ENCODE results near the gene CCDC78. TPM values are rescaled to one million over a fixed set of nuclear protein-coding genes. Genes with fewer than 3 reads are reported as not detected.
"Not testable (repeated sequence)": the region's sequence is repeated elsewhere in the genome, so short reads cannot be mapped to it uniquely, and the experiment has no call there.

CCDC78 gene
- total and polyA plus RNA-seq, 5 experiments from 2014 or later, result 1.1 to 15.1 (median 6.7) TPM; not detected in 1

GRCh38 chr16:754656-755055, 28.4 kb upstream of the CCDC78 start:
- ATAC-seq, result peak in 1 of 2 donors; percentile 86
- Mint-ChIP-seq H3K4me1 (peaks cover 0 to 11% (median 4%) of the 10 kb centered on the region in 4 donors), H3K27ac (no peak overlapping the region), H3K9me3 (peaks cover 0 to 2% (median 0%) of the 10 kb centered on the region in 9 donors), H3K36me3 (no peaks in the 10 kb centered on the region), H3K4me3 (no peak overlapping the region), H3K27me3 (peaks cover 0 to 8% (median 2%) of the 10 kb centered on the region in 5 donors)
- no peak for DNase-seq
- POLR2A ChIA-PET, result interaction anchor here (0.7 to 0.8 kb wide), 2 partner anchors 30 to 104 kb away, joined by 3 to 5 read pairs; no protein-coding TSS in a partner anchor

GRCh38 chr16:754121-754607, 27.9 kb upstream of the CCDC78 start:
- not testable (repeated sequence) for H3K9me3 Mint-ChIP-seq, H3K36me3 Mint-ChIP-seq, H3K4me3 Mint-ChIP-seq, ATAC-seq, DNase-seq, H3K27me3 Mint-ChIP-seq
- Mint-ChIP-seq H3K27ac (peak overlapping the region in 1 of 10 donors; percentile 59), H3K4me1 (peaks cover 0 to 11% (median 4%) of the 10 kb centered on the region in 4 donors)
- POLR2A ChIA-PET, result interaction anchor here (0.7 to 0.8 kb wide), 2 partner anchors 31 to 104 kb away, joined by 3 to 5 read pairs; no protein-coding TSS in a partner anchor

- Mint-ChIP-seq H3K36me3 (no peaks in the 10 kb centered on the region), H3K4me3 (no peak overlapping the region), H3K27me3 (peaks cover 0 to 4% (median 0%) of the 10 kb centered on the region in 5 donors), H3K4me1 (peaks cover 0 to 6% (median 3%) of the 10 kb centered on the region in 4 donors), H3K27ac (peak overlapping the region in 2 of 10 donors; percentile 9 to 11), H3K9me3 (peaks cover 0 to 2% (median 0%) of the 10 kb centered on the region in 9 donors)
- DNase-seq, result no peak
- POLR2A ChIA-PET, result interaction anchor here (0.7 kb wide), 1 partner anchor 68 kb away, joined by 3 read pairs; the partner anchor contains the start of gene JMJD8
- no peak for ATAC-seq
Observed at GRCh38 chr16:752007-752312, 25.7 kb upstream of the CCDC78 start.

GRCh38 chr16:751152-752006, 25.1 kb upstream of the CCDC78 start:
- no peak for DNase-seq
- POLR2A ChIA-PET, result interaction anchor here (0.7 kb wide), 1 partner anchor 67 kb away, joined by 3 read pairs; the partner anchor contains the start of gene JMJD8
- ATAC-seq, result no peak
- Mint-ChIP-seq H3K27ac (peak overlapping the region in 1 of 10 donors; percentile 9), H3K9me3 (no peaks in the 10 kb centered on the region), H3K4me3 (no peak overlapping the region), H3K4me1 (peaks cover 0 to 6% (median 4%) of the 10 kb centered on the region in 4 donors), H3K27me3 (peaks cover 0 to 2% (median 0%) of the 10 kb centered on the region in 5 donors), H3K36me3 (no peaks in the 10 kb centered on the region)

GRCh38 chr16:750485-750884, 24.2 kb upstream of the CCDC78 start:
- H3K27ac Mint-ChIP-seq, result no peak overlapping the region
- no peak for ATAC-seq
- POLR2A ChIA-PET, result interaction anchor here (0.5 kb wide), 1 partner anchor 238 kb away, joined by 3 read pairs; no protein-coding TSS in a partner anchor
- no peak for DNase-seq
- H3K4me1 Mint-ChIP-seq, result peaks cover 0 to 6% (median 3%) of the 10 kb centered on the region in 4 donors
- no peaks in the 10 kb centered on the region for H3K9me3 Mint-ChIP-seq
- no peak overlapping the region for H3K4me3 Mint-ChIP-seq
- H3K36me3 Mint-ChIP-seq, result no peaks in the 10 kb centered on the region
- H3K27me3 Mint-ChIP-seq, result no peaks in the 10 kb centered on the region

GRCh38 chr16:749010-749409, 22.8 kb upstream of the CCDC78 start:
- H3K36me3 Mint-ChIP-seq, result no peaks in the 10 kb centered on the region
- H3K4me1 Mint-ChIP-seq, result peaks cover 0 to 2% (median 0%) of the 10 kb centered on the region in 4 donors
- H3K27ac Mint-ChIP-seq, result no peak overlapping the region
- ATAC-seq, result no peak
- no peaks in the 10 kb centered on the region for H3K9me3 Mint-ChIP-seq
- no peak overlapping the region for H3K4me3 Mint-ChIP-seq
- no peak for DNase-seq
- no peaks in the 10 kb centered on the region for H3K27me3 Mint-ChIP-seq
- POLR2A ChIA-PET, result no interaction called here

GRCh38 chr16:747978-748746, 21.9 kb upstream of the CCDC78 start:
- Mint-ChIP-seq H3K27me3 (no peaks in the 10 kb centered on the region), H3K36me3 (no peaks in the 10 kb centered on the region), H3K9me3 (no peaks in the 10 kb centered on the region), H3K4me3 (no peak overlapping the region), H3K4me1 (peaks cover 0 to 2% (median 0%) of the 10 kb centered on the region in 4 donors), H3K27ac (no peak overlapping the region)
- DNase-seq (no peak), ATAC-seq (no peak)
- POLR2A ChIA-PET, result no interaction called here

GRCh38 chr16:746637-747036, 20.4 kb upstream of the CCDC78 start:
- H3K27ac Mint-ChIP-seq, result no peak overlapping the region
- no peaks in the 10 kb centered on the region for H3K9me3 Mint-ChIP-seq
- POLR2A ChIA-PET, result no interaction called here
- no peak overlapping the region for H3K4me3 Mint-ChIP-seq
- no peaks in the 10 kb centered on the region for H3K36me3 Mint-ChIP-seq
- H3K4me1 Mint-ChIP-seq, result peaks cover 0 to 2% (median 0%) of the 10 kb centered on the region in 4 donors
- DNase-seq, result no peak
- ATAC-seq, result no peak
- H3K27me3 Mint-ChIP-seq, result no peaks in the 10 kb centered on the region

- POLR2A ChIA-PET, result interaction anchor here (1.1 to 23.0 kb wide), 2 partner anchors 15 to 29 kb away, joined by 4 to 411 read pairs; partner anchors contain the start of genes ANTKMT, CCDC78, HAGHL and METRN
- H3K27ac Mint-ChIP-seq, result no peak overlapping the region
- ATAC-seq, result no peak
- H3K9me3 Mint-ChIP-seq, result no peaks in the 10 kb centered on the region
- no peak for DNase-seq
- no peaks in the 10 kb centered on the region for H3K36me3 Mint-ChIP-seq
- no peak overlapping the region for H3K4me3 Mint-ChIP-seq
- H3K4me1 Mint-ChIP-seq, result peaks cover 0 to 2% (median under 1%) of the 10 kb centered on the region in 4 donors
- H3K27me3 Mint-ChIP-seq, result no peaks in the 10 kb centered on the region
Observed at GRCh38 chr16:745739-746138, 19.5 kb upstream of the CCDC78 start.

- H3K4me3 Mint-ChIP-seq, result no peak overlapping the region
Observed at GRCh38 chr16:743794-744500, 17.7 kb upstream of the CCDC78 start.

GRCh38 chr16:742894-743293, 16.7 kb upstream of the CCDC78 start:
- H3K27me3 Mint-ChIP-seq, H3K36me3 Mint-ChIP-seq, H3K9me3 Mint-ChIP-seq, ATAC-seq, DNase-seq: not testable (repeated sequence)
- H3K4me3 Mint-ChIP-seq, result peak overlapping the region in 2 of 10 donors; percentile 2 to 4
- POLR2A ChIA-PET, result interaction anchor here (0.7 to 23.0 kb wide), 2 partner anchors 13 to 26 kb away, joined by 3 to 411 read pairs; partner anchors contain the start of genes ANTKMT, CCDC78, HAGHL and METRN
- peaks cover 0 to 17% (median 7%) of the 10 kb centered on the region in 4 donors for H3K4me1 Mint-ChIP-seq
- H3K27ac Mint-ChIP-seq, result peak overlapping the region in 1 of 10 donors; percentile 65

More at GRCh38 chr16:743794-744500, 17.7 kb upstream of the CCDC78 start:
- POLR2A ChIA-PET, result interaction anchor here (0.5 to 23.0 kb wide), 3 partner anchors 27 to 681 kb away, joined by 4 to 411 read pairs (median 4); partner anchors contain the start of genes ANTKMT, CCDC78, HAGHL and METRN
- Mint-ChIP-seq H3K4me1 (peaks cover 0 to 14% (median 6%) of the 10 kb centered on the region in 4 donors), H3K27me3 (no peaks in the 10 kb centered on the region), H3K36me3 (no peaks in the 10 kb centered on the region), H3K27ac (peak overlapping the region in 1 of 10 donors; percentile 41), H3K9me3 (no peaks in the 10 kb centered on the region)
- no peak for DNase-seq
- ATAC-seq, result no peak

Data from naive thymus-derived CD8-positive, alpha-beta T cell (primary cell).